Left lung (tissue), 10 donors: ENCODE data around the gene IPO4. TPM values are rescaled to one million over a fixed set of nuclear protein-coding genes. Genes with fewer than 3 reads are reported as not detected.

ENCODE experiments used
- ATAC-seq: fragments of 200-7000 bp; cut with Tn5 transposase; one replicate; pipeline ENCODE4 v1.9.1; 2020; ENCODE audit warnings: moderate library complexity
- DNase-seq, 4 donors: peaks; one replicate each; pipeline ENCODE4 v3.0.0-alpha.2; 2013 to 2020
- H3K27ac ChIP-seq, 2 donors: fragments of 200-600 bp; sonication (generic) in 1 of 2; one replicate each; pipeline versions ENCODE4 v1.5.0 to v1.8.0; 2020 to 2021
- H3K27me3 ChIP-seq, 2 donors: fragments of 200-600 bp; sonication (generic) in 1 of 2; one replicate each; pipeline versions ENCODE4 v1.5.0 to v1.8.0; 2020 to 2021
- H3K36me3 ChIP-seq, 2 donors: fragments of 200-600 bp; sonication (generic) in 1 of 2; one replicate each; pipeline versions ENCODE4 v1.5.0 to v1.8.0; 2020 to 2021
- H3K4me1 ChIP-seq, 2 donors: fragments of 200-600 bp; one replicate each; pipeline ENCODE4 v1.8.0; 2021
- H3K4me3 ChIP-seq, 2 donors: fragments of 200-600 bp; sonication (generic) in 1 of 2; one replicate each; pipeline versions ENCODE4 v1.5.0 to v1.8.0; 2020 to 2021; ENCODE audit warnings: mild to moderate bottlenecking in 1 of 2
- H3K9me3 ChIP-seq, 2 donors: fragments of 200-600 bp; sonication (generic) in 1 of 2; one replicate each; pipeline versions ENCODE4 v1.5.0 to v1.8.0; 2020 to 2021
- CTCF ChIP-seq, 2 donors: fragments of 200-600 bp; sonication (generic) in 1 of 2; IDR thresholded peaks; one replicate each; pipeline versions ENCODE4 v1.5.0 to v1.8.0; 2021; ENCODE audit warnings: antibody characterized with exemption in 2 of 2
- intact Hi-C, 2 donors: fragments of 100-400 bp; cut with DNase I; formaldehyde crosslinking; loops; one replicate each; pipeline versions ENCODE4 v1.11.2 to v1.14.2; 2022
- polyA plus RNA-seq, 6 donors: library from polyadenylated mRNA; unstranded; fragments of 120-200 nt; gene quantifications; one replicate each; pipeline ENCODE4 v1.2.1, GENCODE V29; 2013; ENCODE audit not compliant: insufficient read length in 6 of 6
- total RNA-seq, 2 donors: library from RNA; stranded (reverse); fragmentation: NEBNext Ultra II Directional; extraction: Animal tissue kit (Norgen Biotek cat#: 25700); gene quantifications; one replicate each; pipeline ENCODE4 v1.2.1, GENCODE V29; 2021
- donor health status: DM: no; HTN: yes; CAD: no.
- donor health status: DM: no; HTN: no; CAD: no.

Gene IPO4
- total and polyA plus RNA-seq, 8 donors = 22.6 to 62.4 (median 29.0) TPM

GRCh38 chr14:24172261-24172860 is 16.3 kb downstream of the IPO4 start:
- no peak for TF ChIP-seq CTCF (IDR thresholded peaks at IDR 0.05)
- peaks cover 0 to 23% of the 10 kb centered on the region in 2 donors for H3K4me1 ChIP-seq
- no peak overlapping the region for H3K27ac ChIP-seq
- H3K9me3 ChIP-seq = no peaks in the 10 kb centered on the region
- peak in 1 of 4 donors; percentile 78 for DNase-seq
- peak overlapping the region; percentile 16 to 34 for H3K4me3 ChIP-seq
- H3K27me3 ChIP-seq = no peaks in the 10 kb centered on the region
- intact Hi-C loops = no loop called here
- peak; percentile 14 for ATAC-seq
- peaks cover 0 to 87% of the 10 kb centered on the region in 2 donors for H3K36me3 ChIP-seq

- peak; percentile 94 for ATAC-seq
- intact Hi-C loops = no loop called here
- Histone ChIP-seq H3K9me3 (no peaks in the 10 kb centered on the region), H3K27ac (no peak within 1 kb of the TSS), H3K4me1 (peaks cover 0 to 30% of the 10 kb centered on the region in 2 donors), H3K27me3 (no peaks in the 10 kb centered on the region), H3K36me3 (peaks cover 0 to 87% of the 10 kb centered on the region in 2 donors), H3K4me3 (peak within 1 kb of the TSS; percentile 16 to 34)
- TF ChIP-seq CTCF (IDR thresholded peaks at IDR 0.05) = no peak
- peak; percentile 61 to 93 (median 87) for DNase-seq
Observed at GRCh38 chr14:24171422-24172260, 17.0 kb downstream of the IPO4 start, which contains the start of gene REC8. Gene REC8 (plus strand): TSS chr14:24172080. CDS start chr14:24172553, 473 bp downstream.

- no peak for ATAC-seq
- no peak for DNase-seq
- intact Hi-C loops = no loop called here
Observed at GRCh38 chr14:24167469-24168114, 21.0 kb downstream of the IPO4 start.

GRCh38 chr14:24165785-24166184 is 22.8 kb downstream of the IPO4 start:
- intact Hi-C loops = no loop called here
- peak overlapping the region in 1 of 2 donors; percentile 74 for H3K27ac ChIP-seq
- no peak overlapping the region for H3K4me3 ChIP-seq
- no peaks in the 10 kb centered on the region for H3K27me3 ChIP-seq
- H3K9me3 ChIP-seq = no peaks in the 10 kb centered on the region
- TF ChIP-seq CTCF (IDR thresholded peaks at IDR 0.05) = no peak
- H3K4me1 ChIP-seq = peaks cover 14 to 66% of the 10 kb centered on the region in 2 donors
- H3K36me3 ChIP-seq = peaks cover 0 to 86% of the 10 kb centered on the region in 2 donors
- ATAC-seq (no peak), DNase-seq (peak in 1 of 4 donors; percentile 23)

More at GRCh38 chr14:24167469-24168114, 21.0 kb downstream of the IPO4 start:
- Histone ChIP-seq H3K27me3 (no peaks in the 10 kb centered on the region), H3K36me3 (peaks cover 0 to 87% of the 10 kb centered on the region in 2 donors), H3K4me3 (no peak overlapping the region), H3K4me1 (peaks cover 7 to 70% of the 10 kb centered on the region in 2 donors), H3K9me3 (no peaks in the 10 kb centered on the region), H3K27ac (peak overlapping the region in 1 of 2 donors; percentile 74)
- TF ChIP-seq CTCF (IDR thresholded peaks at IDR 0.05) = no peak
